GM12801 (cell line): ENCODE measurements around the gene LGALS12.

Experiments used
- CTCF ChIP-seq: IDR thresholded peaks from one replicate; pipeline ENCODE4 v1.5.1; 2011; ENCODE audit warnings: control low read depth; ENCODE audit not compliant: insufficient read length; ENCODE audit errors: extremely low read depth

The LGALS12 gene

GRCh38 chr11:63558459-63559157 is 52.7 kb downstream of the LGALS12 start:
- no peak for TF ChIP-seq CTCF

- TF ChIP-seq CTCF, result no peak
Measured at GRCh38 chr11:63560506-63561180, 54.8 kb downstream of the LGALS12 start.

GRCh38 chr11:63563201-63564055 is 57.5 kb downstream of the LGALS12 start, which contains the start of gene PLAAT2:
PLAAT2 (minus strand) TSS chr11:63563379; CDS start chr11:63563324, 55 bp downstream.
- TF ChIP-seq CTCF, result no peak

- TF ChIP-seq CTCF, result no peak
Measured at GRCh38 chr11:63564056-63564774, 58.3 kb downstream of the LGALS12 start.

- TF ChIP-seq CTCF, result no peak
Measured at GRCh38 chr11:63564784-63565350, 59.0 kb downstream of the LGALS12 start.
